Smooth muscle cell (in vitro differentiated cells): ENCODE measurements around the gene HOXB8. TPM values are rescaled to one million over a fixed set of nuclear protein-coding genes. Genes with fewer than 3 reads are reported as not detected.
A peak's percentile ranks its signal among the peaks of the same experiment; 100 is the strongest.

Source experiments
- DNase-seq: peaks from one replicate; lab custom pipeline; 2025; ENCODE audit not compliant: unreplicated experiment; lab: John Stamatoyannopoulos, UW
- H2AFZ ChIP-seq: fragments of 200-600 bp; sonication (generic); 2 replicates; pipeline ENCODE4 v1.6.0; 2016; ENCODE audit warnings: antibody characterized with exemption, low read depth, mild to moderate bottlenecking
- H3F3A ChIP-seq: fragments of 200-600 bp; sonication (generic); 2 replicates; pipeline ENCODE4 v1.6.0; 2017; ENCODE audit warnings: antibody characterized with exemption, low read depth
- H3K27ac ChIP-seq: fragments of 200-600 bp; sonication (generic); 2 replicates; pipeline ENCODE4 v1.5.1; 2016; ENCODE audit warnings: low read depth, mild to moderate bottlenecking
- H3K27me3 ChIP-seq: fragments of 200-600 bp; sonication (generic); 2 replicates; pipeline ENCODE4 v1.6.1; 2016; ENCODE audit warnings: low read depth, mild to moderate bottlenecking
- H3K36me3 ChIP-seq: fragments of 200-600 bp; sonication (generic); 2 replicates; pipeline ENCODE4 v1.5.1; 2016; ENCODE audit warnings: low read depth
- H3K4me1 ChIP-seq: fragments of 200-600 bp; sonication (generic); 2 replicates; pipeline ENCODE4 v1.5.1; 2016; ENCODE audit warnings: low read depth
- H3K4me2 ChIP-seq: fragments of 200-600 bp; sonication (generic); 2 replicates; pipeline ENCODE4 v1.6.0; 2016; ENCODE audit warnings: mild to moderate bottlenecking
- H3K4me3 ChIP-seq: fragments of 200-600 bp; sonication (generic); 2 replicates; pipeline ENCODE4 v1.5.1; 2016; ENCODE audit warnings: mild to moderate bottlenecking
- H3K79me2 ChIP-seq: fragments of 200-600 bp; sonication (generic); 2 replicates; pipeline ENCODE4 v1.6.0; 2016; ENCODE audit warnings: low read depth, mild to moderate bottlenecking
- H3K9ac ChIP-seq: fragments of 200-600 bp; sonication (generic); 2 replicates; pipeline ENCODE4 v1.6.0; 2016; ENCODE audit warnings: low read depth
- H3K9me3 ChIP-seq: fragments of 200-600 bp; sonication (generic); replicated peaks from 2 replicates; pipeline ENCODE4 v1.5.1; 2016; ENCODE audit warnings: low read depth
- H4K20me1 ChIP-seq: fragments of 200-600 bp; sonication (generic); 2 replicates; pipeline ENCODE4 v1.6.0; 2016; ENCODE audit warnings: low read depth
- CTCF ChIP-seq: fragments of 200-600 bp; sonication (generic); IDR thresholded peaks from 2 replicates; pipeline ENCODE4 v1.5.1; 2017; ENCODE audit warnings: borderline replicate concordance, mild to moderate bottlenecking, antibody characterized with exemption; ENCODE audit not compliant: insufficient read depth, poor library complexity, severe bottlenecking
- WGBS: methylation state at CpG from one replicate; pipeline ENCODE4 v1.1.7; 2016; ENCODE audit warnings: low lambda C conversion rate; 5-methylcytosine and 5-hydroxymethylcytosine counted together
- polyA plus RNA-seq: library from polyadenylated mRNA; unstranded; fragments of >200 nt; fragmentation: Nextera tagmentation; extraction: Ambion mirVana; gene quantifications from 2 replicates; pipeline ENCODE4 v1.2.1, GENCODE V29; 2016
- total RNA-seq: library from RNA; depleted of rRNA; stranded (reverse); fragments of >200 nt; gene quantifications from 2 replicates; pipeline ENCODE4 v1.2.3, GENCODE V29; 2014

The HOXB8 gene
- total and polyA plus RNA-seq, 2 experiments from 2014 or later: 0.94 to 2.0 TPM

- WGBS: 57% methylated on average over 1 of the region's 1 CpG
- Histone ChIP-seq H3K79me2 (peaks cover 92% of the 10 kb centered on the region), H3K4me3 (peak overlapping the region; percentile 55), H3K4me2 (peak overlapping the region; percentile 92), H3K27me3 (no peaks in the 10 kb centered on the region), H3K36me3 (no peaks in the 10 kb centered on the region), H3K4me1 (peaks cover 7% of the 10 kb centered on the region), H3F3A (peaks cover 33% of the 10 kb centered on the region), H4K20me1 (peaks cover 9% of the 10 kb centered on the region), H3K27ac (peak overlapping the region; percentile 92), H3K9me3 (no peaks in the 10 kb centered on the region), H3K9ac (peak overlapping the region; percentile 10), H2AFZ (no peak overlapping the region)
- no peak for DNase-seq
- TF ChIP-seq CTCF: no peak
Observed at GRCh38 chr17:48644159-48644558, 29.1 kb upstream of the HOXB8 start.

GRCh38 chr17:48643697-48644012 is 28.6 kb upstream of the HOXB8 start:
- no peaks in the 10 kb centered on the region for H3K27me3 ChIP-seq
- H4K20me1 ChIP-seq: peaks cover 4% of the 10 kb centered on the region
- no peak for DNase-seq
- H3K9ac ChIP-seq: peak overlapping the region; percentile 10
- peak overlapping the region; percentile 55 for H3K4me3 ChIP-seq
- H2AFZ ChIP-seq: no peak overlapping the region
- H3K9me3 ChIP-seq: no peaks in the 10 kb centered on the region
- peaks cover 36% of the 10 kb centered on the region for H3F3A ChIP-seq
- peaks cover 92% of the 10 kb centered on the region for H3K79me2 ChIP-seq
- H3K27ac ChIP-seq: peak overlapping the region; percentile 92
- H3K4me1 ChIP-seq: peaks cover 7% of the 10 kb centered on the region
- no peak for TF ChIP-seq CTCF
- H3K4me2 ChIP-seq: peak overlapping the region; percentile 92
- H3K36me3 ChIP-seq: no peaks in the 10 kb centered on the region

- peak overlapping the region; percentile 55 for H3K4me3 ChIP-seq
- H3K9me3 ChIP-seq: no peaks in the 10 kb centered on the region
- WGBS: 30% methylated on average over 23 of the region's 23 CpGs
- TF ChIP-seq CTCF: no peak
- H3K79me2 ChIP-seq: peaks cover 88% of the 10 kb centered on the region
- H4K20me1 ChIP-seq: peaks cover 4% of the 10 kb centered on the region
- no peaks in the 10 kb centered on the region for H3K36me3 ChIP-seq
- no peak overlapping the region for H2AFZ ChIP-seq
- peaks cover 7% of the 10 kb centered on the region for H3K4me1 ChIP-seq
- H3K27me3 ChIP-seq: no peaks in the 10 kb centered on the region
- peak overlapping the region; percentile 92 for H3K27ac ChIP-seq
- H3F3A ChIP-seq: peaks cover 37% of the 10 kb centered on the region
- no peak for DNase-seq
- peak overlapping the region; percentile 92 for H3K4me2 ChIP-seq
- peak overlapping the region; percentile 10 for H3K9ac ChIP-seq
Observed at GRCh38 chr17:48642843-48643696, 28.0 kb upstream of the HOXB8 start.
